Kidney (tissue), 14 donors: ENCODE results near the gene EPB41L3. TPM values are rescaled to one million over a fixed set of nuclear protein-coding genes. Genes with fewer than 3 reads are reported as not detected.
A peak's percentile ranks its signal among the peaks of the same experiment; 100 is the strongest.

Source experiments
- DNase-seq, 5 donors: peaks; one replicate each; pipeline ENCODE4 v3.0.0-alpha.2; 2013 to 2020
- FAIRE-seq: peaks from 2 replicates; lab custom pipeline; 2012; peaks lifted over from hg19 to GRCh38; lab: Jason Lieb, UNC
- H3K27ac ChIP-seq, 2 donors: one replicate each; pipeline ENCODE4 v1.7.0; 2013; ENCODE audit warnings: low read depth in 2 of 2, low read length in 2 of 2, inconsistent platforms in 1 of 2
- H3K27me3 ChIP-seq: one replicate; pipeline ENCODE4 v1.7.1; 2013; ENCODE audit warnings: low read length, inconsistent platforms; ENCODE audit not compliant: control insufficient read depth, insufficient read depth
- H3K36me3 ChIP-seq, 3 donors: one replicate each; pipeline versions ENCODE4 v1.7.0 to v1.7.1; 2013; ENCODE audit warnings: low read length in 3 of 3, control low read depth in 1 of 3, inconsistent platforms in 1 of 3; ENCODE audit not compliant: insufficient read depth in 3 of 3, control insufficient read depth in 2 of 3
- H3K4me1 ChIP-seq, 3 donors: one replicate each; pipeline versions ENCODE4 v1.7.0 to v1.7.1; 2013; ENCODE audit warnings: low read length in 3 of 3, inconsistent platforms in 1 of 3, low read depth in 1 of 3; ENCODE audit not compliant: control insufficient read depth in 2 of 3, insufficient read depth in 2 of 3
- H3K4me3 ChIP-seq, 3 donors: one replicate each; pipeline versions ENCODE4 v1.7.0 to v1.8.1; 2013; ENCODE audit warnings: low read length in 3 of 3, control low read depth in 1 of 3, inconsistent platforms in 1 of 3
- H3K9ac ChIP-seq, 3 donors: one replicate each; pipeline versions ENCODE4 v1.7.0 to v1.7.1; 2013; ENCODE audit warnings: low read length in 3 of 3, control low read depth in 1 of 3, inconsistent platforms in 1 of 3
- H3K9me3 ChIP-seq, 3 donors: one replicate each; pipeline versions ENCODE4 v1.7.0 to v1.7.1; 2013; ENCODE audit warnings: low read length in 3 of 3, control low read depth in 1 of 3, inconsistent platforms in 1 of 3; ENCODE audit not compliant: control insufficient read depth in 2 of 3, insufficient read depth in 1 of 3
- CTCF ChIP-seq: IDR thresholded peaks from 3 replicates; pipeline ENCODE4 v1.5.1; 2012; ENCODE audit warnings: mild to moderate bottlenecking, moderate library complexity, borderline replicate concordance; ENCODE audit not compliant: insufficient read depth; ENCODE audit errors: extremely low read depth
- intact Hi-C: fragments of 100-400 bp; cut with DNase I; formaldehyde crosslinking; loops from one replicate; pipeline ENCODE4 v1.11.1; 2022
- polyA plus RNA-seq: library from polyadenylated mRNA; stranded (reverse); fragments of 350-450 nt; fragmentation: Illumina TruSeq; extraction: RNeasy Lipid Tissue Mini Kit (QIAGEN cat#74804); gene quantifications from one replicate; pipeline ENCODE4 v1.2.3, GENCODE V29; 2014; ENCODE audit warnings: low read depth, low replicate concordance; ENCODE audit not compliant: insufficient read depth
- total RNA-seq: library from RNA; stranded (reverse); fragmentation: NEBNext Ultra II Directional; extraction: Animal tissue kit (Norgen Biotek cat#: 25700); gene quantifications from one replicate; pipeline ENCODE4 v1.2.1, GENCODE V29; 2021
- donor health status: control.
- donor health status: control.
- donor health status: control.
- donor health status: control.
- donor health status: control.
- donor health status: DM: yes; HTN: yes; CAD: no.
- donor health status: Normal renal cell carcinoma (clear cell type).

The EPB41L3 gene
- total and polyA plus RNA-seq, 2 donors from 2014 or later: 35.3 to 44.6 TPM

GRCh38 chr18:5456577-5457461, 87.0 kb downstream of the EPB41L3 start:
- peak overlapping the region in 1 of 3 donors; percentile 27 for H3K4me3 ChIP-seq
- peaks cover 4 to 16% (median 10%) of the 10 kb centered on the region in 3 donors for H3K4me1 ChIP-seq
- no peak overlapping the region for H3K9ac ChIP-seq
- TF ChIP-seq CTCF: peak; percentile 43
- no peak overlapping the region for H3K27ac ChIP-seq
- no peaks in the 10 kb centered on the region for H3K36me3 ChIP-seq
- H3K9me3 ChIP-seq: no peaks in the 10 kb centered on the region
- H3K27me3 ChIP-seq: no peaks in the 10 kb centered on the region
- intact Hi-C loops: no loop called here
- peak in 4 of 5 donors; percentile 48 to 61 (median 52) for DNase-seq
- FAIRE-seq: no peak

- H3K27me3 ChIP-seq: no peaks in the 10 kb centered on the region
- no peaks in the 10 kb centered on the region for H3K9me3 ChIP-seq
- H3K27ac ChIP-seq: no peak overlapping the region
- H3K4me3 ChIP-seq: no peak overlapping the region
- H3K9ac ChIP-seq: no peak overlapping the region
- peaks cover 0 to 6% (median 6%) of the 10 kb centered on the region in 3 donors for H3K4me1 ChIP-seq
- DNase-seq (no peak), FAIRE-seq (no peak)
- no peaks in the 10 kb centered on the region for H3K36me3 ChIP-seq
- TF ChIP-seq CTCF: no peak
- intact Hi-C loops: no loop called here
Observed at GRCh38 chr18:5455674-5456073, 88.1 kb downstream of the EPB41L3 start.

- Histone ChIP-seq H3K27me3 (no peaks in the 10 kb centered on the region), H3K9ac (no peak overlapping the region), H3K36me3 (no peaks in the 10 kb centered on the region), H3K9me3 (no peaks in the 10 kb centered on the region), H3K4me1 (peaks cover 0 to 2% (median 0%) of the 10 kb centered on the region in 3 donors), H3K27ac (no peak overlapping the region), H3K4me3 (no peak overlapping the region)
- intact Hi-C loops: no loop called here
- FAIRE-seq (no peak), DNase-seq (no peak)
- TF ChIP-seq CTCF: no peak
Observed at GRCh38 chr18:5452943-5453443, 90.8 kb downstream of the EPB41L3 start.
